Mucosa of descending colon (tissue), 3 donors: ENCODE results near the gene FIGLA. TPM values are rescaled to one million over a fixed set of nuclear protein-coding genes. Genes with fewer than 3 reads are reported as not detected.

ENCODE experiments used
- ATAC-seq: fragments of 200-7000 bp; cut with Tn5 transposase; one replicate; pipeline ENCODE4 v1.9.1; 2020; ENCODE audit warnings: mild to moderate bottlenecking, moderate library complexity
- DNase-seq, 3 donors: peaks; one replicate each; pipeline ENCODE4 v3.0.0-alpha.2; 2020
- H3K36me3 ChIP-seq: fragments of 200-600 bp; one replicate; pipeline ENCODE4 v1.8.0; 2021; ENCODE audit warnings: low read depth, mild to moderate bottlenecking
- H3K4me1 ChIP-seq: fragments of 200-600 bp; one replicate; pipeline ENCODE4 v1.8.0; 2021; ENCODE audit warnings: low read depth, mild to moderate bottlenecking
- H3K4me3 ChIP-seq: fragments of 200-600 bp; one replicate; pipeline ENCODE4 v1.8.0; 2021; ENCODE audit warnings: mild to moderate bottlenecking
- H3K9me3 ChIP-seq: fragments of 200-600 bp; one replicate; pipeline ENCODE4 v1.8.0; 2021; ENCODE audit warnings: mild to moderate bottlenecking
- intact Hi-C, 2 donors: fragments of 100-400 bp; cut with DNase I in 1 of 2; cut with micrococcal nuclease in 1 of 2; formaldehyde crosslinking; loops; one replicate each; pipeline versions ENCODE4 v1.11.0 to v1.11.1; 2022; cut with DNase I, micrococcal nuclease
- total RNA-seq, 3 donors: library from RNA; stranded (reverse); fragmentation: NEBNext Ultra II Directional in 2 of 3; extraction: Animal tissue kit (Norgen Biotek cat#: 25700) in 2 of 3; gene quantifications; one replicate each; pipeline versions ENCODE4 v1.2.1 to v1.2.4, GENCODE V29; 2021 to 2023
- TF ChIP-seq, protein P1 (sequence below): fragments of 200-600 bp; IDR thresholded peaks from one replicate; pipeline ENCODE4 v1.8.0; 2022; ENCODE audit warnings: antibody characterized with exemption, mild to moderate bottlenecking
- donor health status: DM: no; HTN: no; CAD: no; lungs with moderate emphysema.
- donor health status: DM: no; HTN: no; CAD: no.
- donor health status: DM: no; HTN: yes; CAD: no.

Gene FIGLA
- total RNA-seq, 3 donors from 2014 or later: not detected

DNA sequence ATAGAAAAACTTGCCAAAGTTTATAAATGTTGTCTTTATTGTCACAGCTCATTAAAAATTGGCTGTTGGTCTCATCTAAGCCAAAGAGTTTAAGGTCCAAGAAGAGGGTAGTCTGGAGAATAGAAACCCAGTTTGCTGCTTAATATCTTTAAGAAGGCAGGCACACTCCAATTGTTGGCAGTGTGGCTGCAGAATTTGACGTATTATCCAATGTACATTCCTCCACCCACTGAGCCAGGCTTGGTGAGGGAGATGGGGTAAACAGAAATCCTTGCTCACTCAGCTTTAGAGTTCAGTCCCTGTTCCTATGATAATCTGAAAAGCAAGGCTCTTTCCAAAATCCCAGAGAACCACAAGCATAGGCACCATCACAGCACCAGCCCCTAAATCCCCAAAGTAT lies 11.8 kb downstream of the FIGLA start:
- Histone ChIP-seq H3K4me1 (no peaks in the 10 kb centered on the region), H3K36me3 (no peaks in the 10 kb centered on the region), H3K4me3 (no peak overlapping the region), H3K9me3 (no peaks in the 10 kb centered on the region)
- ATAC-seq: no peak
- intact Hi-C loops: no loop called here
- TF ChIP-seq, protein P1, sequence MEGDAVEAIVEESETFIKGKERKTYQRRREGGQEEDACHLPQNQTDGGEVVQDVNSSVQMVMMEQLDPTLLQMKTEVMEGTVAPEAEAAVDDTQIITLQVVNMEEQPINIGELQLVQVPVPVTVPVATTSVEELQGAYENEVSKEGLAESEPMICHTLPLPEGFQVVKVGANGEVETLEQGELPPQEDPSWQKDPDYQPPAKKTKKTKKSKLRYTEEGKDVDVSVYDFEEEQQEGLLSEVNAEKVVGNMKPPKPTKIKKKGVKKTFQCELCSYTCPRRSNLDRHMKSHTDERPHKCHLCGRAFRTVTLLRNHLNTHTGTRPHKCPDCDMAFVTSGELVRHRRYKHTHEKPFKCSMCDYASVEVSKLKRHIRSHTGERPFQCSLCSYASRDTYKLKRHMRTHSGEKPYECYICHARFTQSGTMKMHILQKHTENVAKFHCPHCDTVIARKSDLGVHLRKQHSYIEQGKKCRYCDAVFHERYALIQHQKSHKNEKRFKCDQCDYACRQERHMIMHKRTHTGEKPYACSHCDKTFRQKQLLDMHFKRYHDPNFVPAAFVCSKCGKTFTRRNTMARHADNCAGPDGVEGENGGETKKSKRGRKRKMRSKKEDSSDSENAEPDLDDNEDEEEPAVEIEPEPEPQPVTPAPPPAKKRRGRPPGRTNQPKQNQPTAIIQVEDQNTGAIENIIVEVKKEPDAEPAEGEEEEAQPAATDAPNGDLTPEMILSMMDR: no peak
- no peak for DNase-seq

GRCh38 chr2:70777450-70777849 lies 13.0 kb downstream of the FIGLA start:
- no peak overlapping the region for H3K4me3 ChIP-seq
- no peaks in the 10 kb centered on the region for H3K36me3 ChIP-seq
- ATAC-seq (no peak), DNase-seq (no peak)
- TF ChIP-seq, protein P1: no peak
- no peaks in the 10 kb centered on the region for H3K9me3 ChIP-seq
- H3K4me1 ChIP-seq: no peaks in the 10 kb centered on the region
- intact Hi-C loops: no loop called here

DNA sequence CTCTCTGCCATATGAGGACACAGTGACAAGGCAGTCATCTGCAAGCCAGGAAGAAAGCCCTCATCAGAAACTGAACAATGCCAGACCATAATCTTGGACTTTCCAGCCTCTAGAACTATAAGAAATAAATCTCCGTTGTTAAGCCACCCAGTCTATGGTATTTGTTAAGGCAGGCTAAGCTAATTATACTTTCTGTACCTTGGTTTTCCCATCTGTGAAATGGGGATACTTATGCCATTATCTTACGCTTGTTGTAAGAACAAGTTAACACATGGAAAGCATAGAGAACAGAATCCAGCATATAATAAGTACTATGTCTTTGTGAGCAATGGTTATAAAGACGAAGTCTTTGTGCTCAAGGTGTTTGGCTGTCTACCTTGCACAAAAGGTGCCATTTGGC lies 14.2 kb downstream of the FIGLA start:
- DNase-seq (no peak), ATAC-seq (no peak)
- intact Hi-C loops: no loop called here

GRCh38 chr2:70775141-70775540 lies 15.3 kb downstream of the FIGLA start:
- TF ChIP-seq, protein P1: no peak
- intact Hi-C loops: no loop called here
- H3K4me1 ChIP-seq: no peaks in the 10 kb centered on the region
- H3K36me3 ChIP-seq: no peaks in the 10 kb centered on the region
- H3K4me3 ChIP-seq: no peak overlapping the region
- ATAC-seq (no peak), DNase-seq (no peak)
- no peaks in the 10 kb centered on the region for H3K9me3 ChIP-seq

More for the DNA sequence above, 14.2 kb downstream of the FIGLA start:
- TF ChIP-seq, protein P1: no peak
- Histone ChIP-seq H3K36me3 (no peaks in the 10 kb centered on the region), H3K4me3 (no peak overlapping the region), H3K9me3 (no peaks in the 10 kb centered on the region), H3K4me1 (no peaks in the 10 kb centered on the region)

- H3K9me3 ChIP-seq: no peaks in the 10 kb centered on the region
- H3K4me1 ChIP-seq: peaks cover 2% of the 10 kb centered on the region
- no peaks in the 10 kb centered on the region for H3K36me3 ChIP-seq
- DNase-seq (no peak), ATAC-seq (no peak)
- TF ChIP-seq, protein P1: no peak
- intact Hi-C loops: no loop called here
- no peak overlapping the region for H3K4me3 ChIP-seq
Observed at GRCh38 chr2:70772486-70773155, 17.8 kb downstream of the FIGLA start.

GRCh38 chr2:70771446-70771845 lies 19.0 kb downstream of the FIGLA start:
- ATAC-seq (no peak), DNase-seq (no peak)
- Histone ChIP-seq H3K4me3 (no peak overlapping the region), H3K9me3 (no peaks in the 10 kb centered on the region), H3K36me3 (no peaks in the 10 kb centered on the region), H3K4me1 (peaks cover 11% of the 10 kb centered on the region)
- TF ChIP-seq, protein P1: no peak
- intact Hi-C loops: no loop called here
